Right lobe of liver (tissue), 6 donors: ENCODE data around the gene PHKG2. TPM values are rescaled to one million over a fixed set of nuclear protein-coding genes. Genes with fewer than 3 reads are reported as not detected.

Experiments
- ATAC-seq, 4 donors: fragments of 200-7000 bp; cut with Tn5 transposase; one replicate each; pipeline ENCODE4 v1.9.1; 2020; ENCODE audit warnings: mild to moderate bottlenecking in 4 of 4, moderate library complexity in 4 of 4
- DNase-seq, 3 donors: peaks; one replicate each; pipeline ENCODE4 v3.0.0-alpha.2; 2020
- H3K27ac ChIP-seq, 3 donors: fragments of 200-600 bp; one replicate each; pipeline ENCODE4 v1.8.0; 2022
- H3K27me3 ChIP-seq, 2 donors: fragments of 200-600 bp; one replicate each; pipeline ENCODE4 v1.8.0; 2022
- H3K36me3 ChIP-seq, 4 donors: fragments of 200-600 bp; sonication (generic) in 1 of 4; one replicate each; pipeline versions ENCODE4 v1.5.1 to v1.8.0; 2017 to 2022; ENCODE audit warnings: control low read depth in 1 of 4
- H3K4me1 ChIP-seq, 4 donors: fragments of 200-600 bp; sonication (generic) in 1 of 4; one replicate each; pipeline versions ENCODE4 v1.5.1 to v1.8.0; 2017 to 2022; ENCODE audit warnings: control low read depth in 1 of 4
- H3K4me3 ChIP-seq, 3 donors: fragments of 200-600 bp; one replicate each; pipeline ENCODE4 v1.8.0; 2022
- H3K9me3 ChIP-seq, 4 donors: fragments of 200-600 bp; sonication (generic) in 1 of 4; one replicate each; pipeline versions ENCODE4 v1.5.1 to v1.8.0; 2017 to 2022; ENCODE audit warnings: control low read depth in 1 of 4
- POLR2A ChIP-seq: fragments of 450-650 bp; IDR thresholded peaks from one replicate; pipeline ENCODE4 v1.6.1; 2017; ENCODE audit warnings: antibody characterized with exemption, mild to moderate bottlenecking
- WGBS: methylation state at CpG from one replicate; pipeline ENCODE4 v1.1.6; 2018; ENCODE audit warnings: low coverage, low lambda C conversion rate; ENCODE audit not compliant: insufficient coverage; ENCODE audit errors: missing lambda C conversion rate; 5-methylcytosine and 5-hydroxymethylcytosine counted together
- intact Hi-C, 2 donors: fragments of 100-400 bp; cut with DNase I; formaldehyde crosslinking; loops; one replicate each; pipeline versions ENCODE4 v1.11.2 to v1.14.1; 2022
- total RNA-seq, 6 experiments: library from RNA; depleted of rRNA in 2 of 6; stranded (reverse); fragments of >200 nt in 2 of 6; fragmentation: NEBNext Ultra II Directional in 3 of 6; extraction: Animal tissue kit (Norgen Biotek cat#: 25700) in 3 of 6; gene quantifications; one replicate each; pipeline versions ENCODE4 v1.1.0 to v1.2.4, GENCODE V29; 2016 to 2023
- TF ChIP-seq, protein P1 (sequence below), 4 donors: fragments of 200-600 bp in 3 of 4; fragments of 450-650 bp in 1 of 4; IDR thresholded peaks; one replicate each; pipeline versions ENCODE4 v1.5.1 to v1.8.0; 2016 to 2022; ENCODE audit warnings: antibody characterized with exemption in 4 of 4, mild to moderate bottlenecking in 2 of 4
- donor health status: DM: no; HTN: yes; CAD: no.
- donor health status: DM: no; HTN: no; CAD: no.
- donor health status: DM: no; HTN: no; CAD: no.
- donor health status: DM: no; HTN: yes; CAD: no.
- donor health status: DM: no; HTN: yes; CAD: no.

The PHKG2 gene
- total RNA-seq, 6 experiments from 2014 or later, result 17.1 to 22.1 (median 18.4) TPM

DNA sequence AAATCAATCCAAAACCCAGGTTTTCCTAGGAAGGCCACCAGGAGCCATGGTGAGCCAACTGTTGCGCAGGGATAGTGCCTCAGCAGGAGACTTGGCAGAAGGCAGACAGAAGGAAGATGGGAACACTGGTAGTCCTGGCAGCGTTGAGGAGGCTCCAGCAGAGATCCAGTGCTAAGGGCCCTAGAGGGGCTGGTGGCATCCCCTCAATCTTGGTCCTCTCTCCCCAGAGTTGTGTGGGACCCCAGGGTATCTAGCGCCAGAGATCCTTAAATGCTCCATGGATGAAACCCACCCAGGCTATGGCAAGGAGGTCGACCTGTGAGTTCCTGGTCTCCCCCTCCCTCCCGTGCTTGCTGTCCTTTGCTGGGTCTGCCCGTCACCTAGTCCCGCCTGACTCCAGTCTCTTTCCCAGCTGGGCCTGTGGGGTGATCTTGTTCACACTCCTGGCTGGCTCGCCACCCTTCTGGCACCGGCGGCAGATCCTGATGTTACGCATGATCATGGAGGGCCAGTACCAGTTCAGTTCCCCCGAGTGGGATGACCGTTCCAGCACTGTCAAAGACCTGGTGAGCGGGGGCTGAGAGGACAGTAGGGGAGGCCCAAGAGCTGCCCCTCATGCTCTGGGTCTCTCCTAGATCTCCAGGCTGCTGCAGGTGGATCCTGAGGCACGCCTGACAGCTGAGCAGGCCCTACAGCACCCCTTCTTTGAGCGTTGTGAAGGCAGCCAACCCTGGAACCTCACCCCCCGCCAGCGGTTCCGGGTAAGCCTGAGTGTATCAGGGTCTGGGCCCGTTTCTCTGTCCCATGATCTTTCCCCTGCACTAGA, 7.9 kb downstream of the PHKG2 start:
- no peaks in the 10 kb centered on the region for H3K9me3 ChIP-seq
- ATAC-seq (no peak), DNase-seq (no peak)
- no peak overlapping the region for H3K27ac ChIP-seq
- H3K4me1 ChIP-seq, result peaks cover 0 to 16% (median 2%) of the 10 kb centered on the region in 4 donors
- H3K4me3 ChIP-seq, result no peak overlapping the region
- 96% methylated on average over 9 of the region's 20 CpGs for WGBS
- no peaks in the 10 kb centered on the region for H3K27me3 ChIP-seq
- H3K36me3 ChIP-seq, result peaks cover 0 to 17% (median 2%) of the 10 kb centered on the region in 4 donors
- intact Hi-C loops, result loop anchor here in 1 of 2 donors (10.0 kb wide), 1 partner anchor 51 kb away; no protein-coding TSS in a partner anchor
- TF ChIP-seq, protein P1, sequence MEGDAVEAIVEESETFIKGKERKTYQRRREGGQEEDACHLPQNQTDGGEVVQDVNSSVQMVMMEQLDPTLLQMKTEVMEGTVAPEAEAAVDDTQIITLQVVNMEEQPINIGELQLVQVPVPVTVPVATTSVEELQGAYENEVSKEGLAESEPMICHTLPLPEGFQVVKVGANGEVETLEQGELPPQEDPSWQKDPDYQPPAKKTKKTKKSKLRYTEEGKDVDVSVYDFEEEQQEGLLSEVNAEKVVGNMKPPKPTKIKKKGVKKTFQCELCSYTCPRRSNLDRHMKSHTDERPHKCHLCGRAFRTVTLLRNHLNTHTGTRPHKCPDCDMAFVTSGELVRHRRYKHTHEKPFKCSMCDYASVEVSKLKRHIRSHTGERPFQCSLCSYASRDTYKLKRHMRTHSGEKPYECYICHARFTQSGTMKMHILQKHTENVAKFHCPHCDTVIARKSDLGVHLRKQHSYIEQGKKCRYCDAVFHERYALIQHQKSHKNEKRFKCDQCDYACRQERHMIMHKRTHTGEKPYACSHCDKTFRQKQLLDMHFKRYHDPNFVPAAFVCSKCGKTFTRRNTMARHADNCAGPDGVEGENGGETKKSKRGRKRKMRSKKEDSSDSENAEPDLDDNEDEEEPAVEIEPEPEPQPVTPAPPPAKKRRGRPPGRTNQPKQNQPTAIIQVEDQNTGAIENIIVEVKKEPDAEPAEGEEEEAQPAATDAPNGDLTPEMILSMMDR (IDR thresholded peaks at IDR 0.05), result no peak
- TF ChIP-seq POLR2A, result no peak

DNA sequence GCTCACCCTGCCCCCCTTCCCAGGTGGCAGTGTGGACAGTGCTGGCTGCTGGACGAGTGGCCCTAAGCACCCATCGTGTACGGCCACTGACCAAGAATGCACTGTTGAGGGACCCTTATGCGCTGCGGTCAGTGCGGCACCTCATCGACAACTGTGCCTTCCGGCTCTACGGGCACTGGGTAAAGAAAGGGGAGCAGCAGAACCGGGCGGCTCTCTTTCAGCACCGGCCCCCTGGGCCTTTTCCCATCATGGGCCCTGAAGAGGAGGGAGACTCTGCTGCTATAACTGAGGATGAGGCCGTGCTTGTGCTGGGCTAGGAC, 8.5 kb downstream of the PHKG2 start:
- intact Hi-C loops, result loop anchor here in 1 of 2 donors (10.0 kb wide), 1 partner anchor 52 kb away; no protein-coding TSS in a partner anchor

DNA sequence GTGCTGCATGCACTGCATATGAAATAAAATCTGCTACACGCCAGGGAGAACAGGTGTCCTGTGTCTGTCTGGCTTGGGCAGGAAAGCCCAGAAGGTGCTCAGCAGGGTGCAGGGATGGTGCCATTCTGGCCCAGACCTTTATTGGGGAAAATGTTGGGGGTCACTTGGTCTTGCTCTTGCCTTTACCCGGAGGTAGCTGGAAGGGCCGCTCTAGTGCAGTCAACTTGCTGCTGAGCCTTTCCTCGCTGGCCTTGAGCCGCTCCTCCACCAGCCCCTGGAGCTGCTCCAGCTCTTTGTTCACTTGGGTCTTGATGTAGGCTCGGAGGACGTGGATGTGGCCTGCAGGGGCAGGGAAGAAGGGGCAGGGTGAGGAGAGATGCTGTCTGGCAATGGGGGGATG, 9.1 kb downstream of the PHKG2 start:
- Histone ChIP-seq H3K27me3 (no peaks in the 10 kb centered on the region), H3K4me3 (no peak overlapping the region), H3K4me1 (peaks cover 0 to 21% (median 4%) of the 10 kb centered on the region in 4 donors), H3K9me3 (no peaks in the 10 kb centered on the region), H3K27ac (no peak overlapping the region), H3K36me3 (peaks cover 0 to 12% (median 0%) of the 10 kb centered on the region in 4 donors)
- ATAC-seq (no peak), DNase-seq (no peak)
- intact Hi-C loops, result loop anchor here in 1 of 2 donors (10.0 kb wide), 1 partner anchor 53 kb away; no protein-coding TSS in a partner anchor
- no peak for TF ChIP-seq POLR2A
- TF ChIP-seq, protein P1 (IDR thresholded peaks at IDR 0.05), result no peak
- WGBS, result 80% methylated on average over 3 of the region's 7 CpGs

More for the DNA sequence above, 8.5 kb downstream of the PHKG2 start:
- H3K27me3 ChIP-seq, result no peaks in the 10 kb centered on the region
- peaks cover 0 to 21% (median 4%) of the 10 kb centered on the region in 4 donors for H3K4me1 ChIP-seq
- no peak overlapping the region for H3K27ac ChIP-seq
- peaks cover 0 to 12% (median 0%) of the 10 kb centered on the region in 4 donors for H3K36me3 ChIP-seq
- no CpG with 5 or more reads among the region's 13 CpGs for WGBS
- DNase-seq (no peak), ATAC-seq (no peak)
- H3K9me3 ChIP-seq, result no peaks in the 10 kb centered on the region
- no peak for TF ChIP-seq POLR2A
- TF ChIP-seq, protein P1 (IDR thresholded peaks at IDR 0.05), result no peak
- H3K4me3 ChIP-seq, result no peak overlapping the region

DNA sequence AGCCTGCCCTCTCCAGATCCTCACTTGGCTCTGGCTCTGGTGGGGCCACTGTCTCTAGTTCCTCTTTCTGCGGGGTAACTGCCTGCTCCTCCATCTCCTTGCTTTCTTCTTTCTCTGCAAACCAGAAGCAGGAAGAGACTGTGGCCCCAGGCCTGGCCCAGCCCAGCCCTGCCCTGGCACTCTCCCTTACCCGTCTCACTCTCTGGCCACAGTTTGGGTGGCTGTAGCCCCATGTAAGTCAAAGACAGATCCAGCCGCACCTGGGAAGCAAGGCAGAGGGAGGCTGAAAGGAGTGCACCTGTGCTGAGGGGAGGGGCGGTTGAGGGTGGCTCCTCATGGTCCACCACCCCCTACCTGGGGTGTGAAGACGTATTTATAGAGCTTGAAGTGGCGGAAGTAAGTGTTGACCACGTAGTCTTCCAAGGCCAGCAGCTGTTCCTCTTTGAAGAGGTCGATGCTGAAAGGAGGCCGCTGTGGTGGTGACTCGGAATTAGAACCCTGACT, 10.8 kb downstream of the PHKG2 start:
- peak overlapping the region in 1 of 3 donors; percentile 18 for H3K27ac ChIP-seq

More for the DNA sequence above, 10.8 kb downstream of the PHKG2 start:
- ATAC-seq, result peak in 1 of 4 donors; percentile 2
- TF ChIP-seq, protein P1 (IDR thresholded peaks at IDR 0.05), result no peak
- no peak for TF ChIP-seq POLR2A
- peaks cover 0 to 10% (median 2%) of the 10 kb centered on the region in 4 donors for H3K36me3 ChIP-seq
- H3K27me3 ChIP-seq, result no peaks in the 10 kb centered on the region
- H3K4me1 ChIP-seq, result peaks cover 0 to 35% (median 9%) of the 10 kb centered on the region in 4 donors
- H3K4me3 ChIP-seq, result no peak overlapping the region
- intact Hi-C loops, result loop anchor here in 1 of 2 donors (10.0 kb wide), 1 partner anchor 54 kb away; no protein-coding TSS in a partner anchor
- no peak for DNase-seq
- H3K9me3 ChIP-seq, result no peaks in the 10 kb centered on the region
- 65% methylated on average over 10 of the region's 10 CpGs for WGBS
